Activated CD4-positive, alpha-beta T cell treated with anti-CD3 and anti-CD28 coated beads, Interleukin-2, amount 10 ng/mL, durations not matched to agents 7 days and 5 days (primary cell): ENCODE data around the gene TENT4A. TPM values are rescaled to one million over a fixed set of nuclear protein-coding genes. Genes with fewer than 3 reads are reported as not detected.

ENCODE experiments used
- CTCF ChIA-PET: fragments of 350-600 bp; sonication (Branson Sonifier 250); formaldehyde crosslinking; loops from one replicate; lab custom pipeline; 2021; ENCODE audit warnings: antibody characterized with exemption; lab: Charles Lee
- POLR2A ChIA-PET: fragments of 350-600 bp; sonication (Branson Sonifier 250); formaldehyde crosslinking; loops from one replicate; lab custom pipeline; 2021; ENCODE audit warnings: antibody characterized with exemption; lab: Charles Lee
- DNase-seq: peaks from one replicate; pipeline ENCODE4 v3.0.0-alpha.2; 2020
- H3K27ac Mint-ChIP-seq: one replicate; pipeline ENCODE4 v1.8.0; 2021; ENCODE audit warnings: mild to moderate bottlenecking, moderate library complexity, mixed read lengths
- H3K27me3 Mint-ChIP-seq: one replicate; pipeline ENCODE4 v1.8.0; 2021; ENCODE audit warnings: mixed read lengths
- H3K36me3 Mint-ChIP-seq: one replicate; pipeline ENCODE4 v1.8.0; 2021; ENCODE audit warnings: low read depth, mixed read lengths
- H3K4me1 Mint-ChIP-seq: one replicate; pipeline ENCODE4 v1.8.0; 2021; ENCODE audit warnings: mixed read lengths
- H3K4me3 Mint-ChIP-seq: one replicate; pipeline ENCODE4 v1.8.0; 2021; ENCODE audit warnings: mild to moderate bottlenecking, moderate library complexity, mixed read lengths
- H3K9me3 Mint-ChIP-seq: one replicate; pipeline ENCODE4 v1.8.0; 2021; ENCODE audit warnings: mixed read lengths
- total RNA-seq, 2 experiments: library from RNA; stranded (reverse); gene quantifications; one replicate each; pipeline ENCODE4 v1.2.3, GENCODE V29; 2021

Gene TENT4A
- total RNA-seq, 2 experiments from 2014 or later: 37.4 to 41.9 TPM

DNA sequence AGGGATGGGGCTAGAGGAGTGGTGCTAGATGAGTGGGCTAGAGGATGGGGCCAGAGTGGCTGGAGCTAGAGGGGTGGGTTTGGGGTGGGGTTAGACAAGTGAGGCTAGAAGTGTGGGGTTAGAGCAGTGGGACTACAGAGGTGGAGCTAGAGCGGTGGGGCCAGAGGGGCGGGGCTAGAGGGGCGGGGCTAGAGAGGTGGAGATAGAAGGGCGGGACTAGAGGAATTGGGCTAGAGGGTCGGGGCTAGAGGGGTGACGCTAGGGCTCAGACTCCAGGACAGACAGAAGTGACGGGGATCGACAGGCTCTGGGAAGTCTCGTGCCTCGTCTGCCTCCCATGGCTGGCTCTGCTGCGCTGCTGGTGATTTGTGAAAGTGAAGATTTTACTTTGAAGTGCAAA is 31.0 kb upstream of the TENT4A start:
- Mint-ChIP-seq H3K27me3 (peaks cover 26% of the 10 kb centered on the region), H3K4me1 (no peaks in the 10 kb centered on the region), H3K27ac (no peak overlapping the region), H3K36me3 (no peaks in the 10 kb centered on the region), H3K4me3 (no peak overlapping the region), H3K9me3 (no peaks in the 10 kb centered on the region)
- no peak for DNase-seq
- ChIA-PET CTCF (no interaction called here), POLR2A (no interaction called here)

GRCh38 chr5:6683241-6683640 is 30.0 kb upstream of the TENT4A start:
- H3K36me3 Mint-ChIP-seq: no peaks in the 10 kb centered on the region
- peaks cover 35% of the 10 kb centered on the region for H3K27me3 Mint-ChIP-seq
- H3K4me1 Mint-ChIP-seq: peaks cover 3% of the 10 kb centered on the region
- CTCF ChIA-PET: no interaction called here
- POLR2A ChIA-PET: no interaction called here
- DNase-seq: no peak
- no peaks in the 10 kb centered on the region for H3K9me3 Mint-ChIP-seq
- no peak overlapping the region for H3K27ac Mint-ChIP-seq
- H3K4me3 Mint-ChIP-seq: no peak overlapping the region

DNA sequence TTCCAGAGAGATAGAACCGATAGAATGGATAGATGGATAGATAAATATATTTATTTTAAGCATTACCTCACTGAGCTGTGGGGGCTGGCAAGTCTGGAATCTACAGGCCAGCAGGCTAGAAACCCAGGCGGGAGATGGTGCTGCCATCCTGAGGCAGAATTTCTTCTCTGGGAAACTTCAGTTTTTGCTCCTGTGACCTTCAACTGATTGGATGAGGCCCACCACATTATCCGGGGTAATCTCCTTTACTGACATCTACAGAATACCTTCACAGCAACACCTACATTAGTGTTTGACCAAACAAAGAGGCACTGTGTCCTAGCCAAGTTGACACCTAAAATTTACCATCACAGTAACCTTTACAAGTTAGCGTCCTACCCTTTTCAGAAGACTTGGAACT is 29.2 kb upstream of the TENT4A start:
- Mint-ChIP-seq H3K27me3 (peaks cover 39% of the 10 kb centered on the region), H3K4me3 (no peak overlapping the region), H3K27ac (no peak overlapping the region), H3K36me3 (no peaks in the 10 kb centered on the region), H3K9me3 (no peaks in the 10 kb centered on the region), H3K4me1 (peaks cover 3% of the 10 kb centered on the region)
- DNase-seq: no peak
- POLR2A ChIA-PET: no interaction called here
- CTCF ChIA-PET: no interaction called here

DNA sequence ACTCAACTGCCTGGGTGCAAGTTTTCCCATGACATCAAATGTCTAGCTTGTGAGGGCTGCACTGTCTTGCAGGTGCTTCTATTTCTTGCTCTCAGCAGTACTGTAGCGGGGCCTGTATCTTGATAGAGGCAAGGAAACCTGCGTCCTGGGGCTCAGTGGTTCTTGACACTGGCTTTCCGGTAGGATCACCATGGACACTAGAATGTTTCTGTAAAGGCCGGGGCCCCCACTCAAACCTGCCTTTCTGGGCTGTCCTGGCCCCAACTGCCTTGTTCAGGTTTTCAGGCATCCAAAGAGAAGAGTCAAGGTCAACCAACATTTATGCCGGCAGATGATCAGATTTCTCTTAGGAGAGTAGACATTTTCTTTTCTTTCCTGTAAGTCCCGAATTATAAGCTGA is 26.7 kb upstream of the TENT4A start:
- no peaks in the 10 kb centered on the region for H3K9me3 Mint-ChIP-seq
- no peaks in the 10 kb centered on the region for H3K36me3 Mint-ChIP-seq
- H3K4me3 Mint-ChIP-seq: no peak overlapping the region
- CTCF ChIA-PET: interaction anchor here (1.3 kb wide), 1 partner anchor 23 kb away, joined by 3 read pairs; no protein-coding TSS in a partner anchor
- peaks cover 3% of the 10 kb centered on the region for H3K4me1 Mint-ChIP-seq
- POLR2A ChIA-PET: no interaction called here
- peaks cover 49% of the 10 kb centered on the region for H3K27me3 Mint-ChIP-seq
- no peak overlapping the region for H3K27ac Mint-ChIP-seq
- DNase-seq: no peak

GRCh38 chr5:6686915-6687409 is 26.3 kb upstream of the TENT4A start:
- no peaks in the 10 kb centered on the region for H3K36me3 Mint-ChIP-seq
- POLR2A ChIA-PET: no interaction called here
- CTCF ChIA-PET: interaction anchor here (1.3 kb wide), 1 partner anchor 23 kb away, joined by 3 read pairs; no protein-coding TSS in a partner anchor
- H3K4me1 Mint-ChIP-seq: peaks cover 3% of the 10 kb centered on the region
- H3K4me3 Mint-ChIP-seq: no peak overlapping the region
- DNase-seq: peak; percentile 26
- peaks cover 45% of the 10 kb centered on the region for H3K27me3 Mint-ChIP-seq
- no peak overlapping the region for H3K27ac Mint-ChIP-seq
- no peaks in the 10 kb centered on the region for H3K9me3 Mint-ChIP-seq

GRCh38 chr5:6687505-6687904 is 25.7 kb upstream of the TENT4A start:
- Mint-ChIP-seq H3K9me3 (no peaks in the 10 kb centered on the region), H3K4me1 (peaks cover 3% of the 10 kb centered on the region), H3K27ac (no peak overlapping the region), H3K4me3 (no peak overlapping the region), H3K36me3 (no peaks in the 10 kb centered on the region), H3K27me3 (peaks cover 45% of the 10 kb centered on the region)
- CTCF ChIA-PET: interaction anchor here (0.6 to 1.3 kb wide), 2 partner anchors 22 to 1242 kb away, joined by 3 read pairs; no protein-coding TSS in a partner anchor
- no peak for DNase-seq
- POLR2A ChIA-PET: no interaction called here

DNA sequence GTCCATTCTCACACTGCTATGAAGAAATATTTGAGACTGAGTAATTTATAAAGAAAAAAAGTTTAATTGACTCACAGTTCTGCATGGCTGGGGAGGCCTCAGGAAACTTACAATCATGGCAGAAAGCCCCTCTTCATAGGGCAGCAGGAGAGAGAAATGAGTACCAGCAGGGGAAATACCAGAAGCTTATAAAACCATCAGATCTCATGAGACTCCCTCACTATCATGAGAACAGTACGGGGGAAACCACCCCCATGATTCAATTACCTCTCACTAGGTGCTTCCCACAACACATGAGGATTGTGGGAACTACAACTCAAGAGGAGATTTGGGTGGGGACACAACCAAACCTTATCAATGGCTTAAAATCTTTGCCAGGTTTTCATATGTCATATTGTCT is 20.3 kb upstream of the TENT4A start:
- no peak overlapping the region for H3K27ac Mint-ChIP-seq
- H3K4me1 Mint-ChIP-seq: no peaks in the 10 kb centered on the region
- H3K27me3 Mint-ChIP-seq: peaks cover 47% of the 10 kb centered on the region

DNA sequence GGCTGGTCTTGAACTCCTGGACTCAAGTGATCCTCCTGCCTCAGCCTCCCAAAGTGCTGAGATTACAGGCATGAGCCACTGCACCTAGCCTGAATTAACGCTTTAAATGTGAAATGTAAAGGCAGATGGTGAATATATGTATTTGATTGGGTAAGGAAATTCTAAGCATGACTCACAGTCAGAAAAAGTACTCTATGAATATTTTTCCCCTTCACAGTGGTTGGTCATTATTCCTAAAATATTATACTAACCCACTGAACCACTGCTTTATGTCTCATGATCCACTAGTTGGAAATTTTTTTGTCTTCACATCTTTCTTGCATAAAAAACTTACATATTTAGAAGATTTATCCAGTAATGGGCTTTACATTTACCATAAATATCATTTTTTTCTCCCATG is 14.5 kb upstream of the TENT4A start:
- POLR2A ChIA-PET: no interaction called here
- Mint-ChIP-seq H3K27ac (no peak overlapping the region), H3K9me3 (no peaks in the 10 kb centered on the region), H3K4me3 (no peak overlapping the region), H3K36me3 (no peaks in the 10 kb centered on the region), H3K27me3 (peaks cover 42% of the 10 kb centered on the region), H3K4me1 (no peaks in the 10 kb centered on the region)
- no peak for DNase-seq
- CTCF ChIA-PET: no interaction called here

More for the DNA sequence above, 20.3 kb upstream of the TENT4A start:
- no peaks in the 10 kb centered on the region for H3K9me3 Mint-ChIP-seq
- DNase-seq: no peak
- ChIA-PET POLR2A (no interaction called here), CTCF (interaction anchor here (1.3 kb wide), 1 partner anchor 52 kb away, joined by 3 read pairs; no protein-coding TSS in a partner anchor)
- H3K4me3 Mint-ChIP-seq: no peak overlapping the region
- no peaks in the 10 kb centered on the region for H3K36me3 Mint-ChIP-seq

DNA sequence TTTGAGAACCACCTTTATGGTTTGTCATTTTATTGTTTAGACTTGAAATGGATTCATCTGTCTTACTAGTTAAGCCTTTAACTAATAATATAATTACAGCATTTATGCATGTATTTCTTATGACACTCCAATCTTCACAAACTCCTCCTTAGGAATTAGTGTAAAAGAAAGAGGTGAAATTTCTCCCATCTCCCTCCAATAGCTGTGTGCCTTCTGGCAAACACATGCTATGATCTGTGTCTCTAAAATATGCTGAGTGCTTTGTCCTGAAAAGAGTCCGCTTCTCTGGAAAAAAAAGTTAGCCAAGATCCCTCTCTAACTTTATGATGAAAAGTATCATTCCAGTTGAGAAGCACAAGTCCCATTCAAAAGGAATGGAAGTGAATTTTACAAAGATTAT is 13.9 kb upstream of the TENT4A start:
- Mint-ChIP-seq H3K4me3 (no peak overlapping the region), H3K36me3 (no peaks in the 10 kb centered on the region), H3K4me1 (no peaks in the 10 kb centered on the region), H3K27ac (no peak overlapping the region), H3K9me3 (no peaks in the 10 kb centered on the region), H3K27me3 (peaks cover 38% of the 10 kb centered on the region)
- ChIA-PET POLR2A (no interaction called here), CTCF (interaction anchor here (0.9 kb wide), 1 partner anchor 11 kb away, joined by 3 read pairs; no protein-coding TSS in a partner anchor)
- DNase-seq: no peak

- no peaks in the 10 kb centered on the region for H3K36me3 Mint-ChIP-seq
- DNase-seq: no peak
- H3K4me3 Mint-ChIP-seq: no peak overlapping the region
- no peaks in the 10 kb centered on the region for H3K4me1 Mint-ChIP-seq
- ChIA-PET CTCF (interaction anchor here (0.9 kb wide), 1 partner anchor 10 kb away, joined by 3 read pairs; no protein-coding TSS in a partner anchor), POLR2A (no interaction called here)
- H3K9me3 Mint-ChIP-seq: no peaks in the 10 kb centered on the region
- peaks cover 34% of the 10 kb centered on the region for H3K27me3 Mint-ChIP-seq
- no peak overlapping the region for H3K27ac Mint-ChIP-seq
These were observed 13.1 kb upstream of the TENT4A start for GRCh38 chr5:6700074-6700684.

DNA sequence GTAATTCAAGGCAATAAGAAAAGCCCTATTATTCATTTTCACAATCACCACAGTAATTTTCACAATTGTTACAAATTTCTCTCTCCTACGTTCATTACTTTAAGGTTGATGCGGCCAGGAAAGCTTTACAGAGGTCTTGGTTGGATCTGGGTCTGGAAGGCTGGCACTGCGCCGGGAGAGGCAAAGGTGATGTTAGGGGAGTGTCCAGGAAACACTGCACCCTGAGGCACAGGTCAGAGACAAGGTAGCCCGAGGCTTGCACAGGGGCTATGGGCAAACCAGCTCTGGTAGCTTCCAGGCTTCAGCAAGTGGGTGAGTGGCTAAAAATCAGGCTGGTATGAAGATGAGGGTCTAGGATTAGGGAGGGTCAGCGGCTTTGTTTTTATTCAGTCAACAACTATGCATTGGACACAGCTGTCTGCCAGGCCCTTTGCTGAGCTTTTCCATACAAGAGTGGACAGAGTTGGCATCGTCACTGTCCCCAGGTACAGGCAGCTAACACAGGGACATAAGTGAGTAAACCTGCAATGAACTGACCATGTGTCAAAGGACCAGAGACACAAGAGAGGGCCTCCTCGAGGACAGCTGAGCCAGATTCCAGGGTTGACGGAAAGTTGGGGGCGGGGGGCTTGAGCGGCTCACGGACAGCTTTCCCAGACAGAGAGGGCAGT is 12.4 kb upstream of the TENT4A start:
- ChIA-PET POLR2A (no interaction called here), CTCF (no interaction called here)

DNA sequence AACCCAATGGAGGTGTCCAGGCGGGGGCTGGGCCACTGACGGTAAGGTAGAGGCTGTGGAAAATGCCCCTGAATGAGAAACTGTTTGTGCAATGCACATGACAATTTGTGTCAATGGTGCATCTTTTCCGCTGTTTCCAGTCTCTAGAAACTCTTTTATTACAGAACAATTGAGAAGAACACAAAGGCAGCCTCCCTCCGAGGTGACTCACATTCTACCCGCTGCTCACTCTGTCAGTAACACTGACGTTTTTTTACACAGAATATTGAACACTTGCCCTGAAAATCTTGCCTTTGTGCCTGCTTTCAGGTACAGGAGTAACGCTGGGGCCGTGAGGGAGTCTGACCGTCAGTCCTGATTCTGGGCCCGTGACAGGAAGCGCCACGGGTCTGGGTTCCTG is 11.7 kb upstream of the TENT4A start:
- POLR2A ChIA-PET: no interaction called here
- H3K36me3 Mint-ChIP-seq: no peaks in the 10 kb centered on the region

More for the DNA sequence above, 12.4 kb upstream of the TENT4A start:
- DNase-seq: no peak
- Mint-ChIP-seq H3K4me1 (peaks cover under 1% of the 10 kb centered on the region), H3K9me3 (no peaks in the 10 kb centered on the region), H3K27ac (no peak overlapping the region), H3K27me3 (peaks cover 33% of the 10 kb centered on the region), H3K36me3 (no peaks in the 10 kb centered on the region), H3K4me3 (no peak overlapping the region)

DNA sequence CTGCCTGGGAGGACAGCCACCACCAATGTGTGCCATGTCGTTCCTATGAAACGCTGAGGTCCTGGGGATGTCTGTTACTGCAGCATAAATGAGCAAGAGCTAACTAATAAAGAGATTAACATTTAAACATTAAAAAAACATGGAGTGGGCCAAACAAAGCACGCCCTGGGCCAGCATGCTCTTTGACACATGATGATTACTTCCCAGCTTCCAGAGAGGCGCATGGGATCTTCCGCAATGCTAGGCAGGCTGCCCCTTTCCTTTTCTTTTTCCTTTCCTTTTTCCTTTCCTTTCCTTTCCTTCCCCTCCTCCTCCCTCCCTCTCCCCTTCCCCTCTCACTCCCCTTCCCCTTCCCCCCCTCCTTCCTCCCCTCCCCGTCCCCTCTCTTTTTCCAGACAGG is 10.6 kb upstream of the TENT4A start:
- H3K9me3 Mint-ChIP-seq: no peaks in the 10 kb centered on the region
- no peak overlapping the region for H3K4me3 Mint-ChIP-seq

More for the DNA sequence above, 11.7 kb upstream of the TENT4A start:
- H3K4me3 Mint-ChIP-seq: no peak overlapping the region
- CTCF ChIA-PET: no interaction called here
- no peak for DNase-seq
- no peak overlapping the region for H3K27ac Mint-ChIP-seq
- H3K4me1 Mint-ChIP-seq: peaks cover 4% of the 10 kb centered on the region
- H3K9me3 Mint-ChIP-seq: no peaks in the 10 kb centered on the region
- peaks cover 30% of the 10 kb centered on the region for H3K27me3 Mint-ChIP-seq

More for the DNA sequence above, 10.6 kb upstream of the TENT4A start:
- no peak for DNase-seq
- Mint-ChIP-seq H3K4me1 (peaks cover 4% of the 10 kb centered on the region), H3K27ac (no peak overlapping the region), H3K27me3 (peaks cover 20% of the 10 kb centered on the region), H3K36me3 (no peaks in the 10 kb centered on the region)
- CTCF ChIA-PET: no interaction called here
- POLR2A ChIA-PET: no interaction called here
